Embryonic facial prominence (tissue), 1 donor: ENCODE results near the gene BRMS1.
"Not testable (repeated sequence)": the region's sequence is repeated elsewhere in the genome, so short reads cannot be mapped to it uniquely, and the experiment has no call there.

Experiments
- DNase-seq: peaks from one replicate; pipeline ENCODE4 v3.0.0-alpha.2; 2016; ENCODE audit errors: extremely low spot score

The BRMS1 gene, protein sequence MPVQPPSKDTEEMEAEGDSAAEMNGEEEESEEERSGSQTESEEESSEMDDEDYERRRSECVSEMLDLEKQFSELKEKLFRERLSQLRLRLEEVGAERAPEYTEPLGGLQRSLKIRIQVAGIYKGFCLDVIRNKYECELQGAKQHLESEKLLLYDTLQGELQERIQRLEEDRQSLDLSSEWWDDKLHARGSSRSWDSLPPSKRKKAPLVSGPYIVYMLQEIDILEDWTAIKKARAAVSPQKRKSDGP

DNA sequence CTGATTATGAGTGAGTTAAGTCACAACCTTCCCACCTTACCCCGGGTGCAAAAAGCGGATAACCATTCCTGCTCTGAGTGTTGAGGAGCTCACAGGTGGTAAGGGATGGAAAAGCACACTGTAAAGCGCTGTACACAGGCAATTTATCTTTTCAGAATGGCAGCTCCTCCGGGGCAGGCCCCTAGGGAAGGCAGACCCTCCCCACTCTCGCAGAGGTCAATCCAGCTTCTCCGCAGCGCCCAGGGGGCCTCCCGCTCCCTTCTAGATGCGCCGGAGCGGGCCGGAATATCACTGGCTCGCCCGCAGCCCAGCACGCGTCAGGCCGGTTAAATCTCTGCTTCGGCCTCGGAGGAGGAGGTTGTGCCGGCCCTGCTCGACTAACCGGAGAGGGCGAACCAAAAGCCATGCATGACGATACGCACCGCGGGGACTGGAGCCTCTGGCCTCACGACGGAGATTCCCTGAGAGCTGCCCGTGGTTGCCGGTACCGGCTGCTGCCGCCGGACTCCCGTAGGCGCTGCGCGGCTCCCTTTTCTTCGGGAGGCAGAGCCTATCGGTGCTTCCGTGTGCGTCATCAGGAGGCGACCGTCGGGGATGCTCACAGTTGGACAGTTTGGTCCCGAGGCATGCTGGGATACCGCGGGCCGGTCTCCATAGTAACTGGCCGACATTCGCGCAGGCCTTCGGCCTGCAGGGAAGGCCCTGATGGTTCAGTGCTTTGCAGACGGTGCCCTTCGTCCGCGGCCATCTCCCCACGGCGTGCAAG is at the start of gene BRMS1:
BRMS1 (minus strand) TSS at position 555 of the 766 bp plus-strand sequence. CDS start 2,870 bp downstream, outside the sequence.
- peak; percentile 93 for DNase-seq

DNA sequence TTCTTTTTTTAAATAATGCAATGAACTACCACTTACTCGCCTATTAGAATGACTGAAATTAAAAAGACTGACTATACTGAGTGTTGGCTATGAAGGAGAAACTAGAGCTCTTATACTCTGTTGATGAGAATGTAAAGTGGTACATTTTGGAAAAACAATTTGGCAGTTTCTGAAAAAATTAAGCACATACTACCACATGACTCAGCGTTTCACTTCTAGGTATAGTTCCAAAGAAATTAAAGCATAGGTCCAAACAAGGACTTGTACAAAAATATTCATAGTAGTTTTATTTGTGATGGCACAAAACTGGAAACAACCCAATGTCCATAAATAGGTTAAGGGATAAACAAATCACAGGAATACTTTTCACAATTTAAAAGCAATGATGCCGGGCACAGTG is 49.0 kb upstream of the BRMS1 start:
- no peak for DNase-seq

DNA sequence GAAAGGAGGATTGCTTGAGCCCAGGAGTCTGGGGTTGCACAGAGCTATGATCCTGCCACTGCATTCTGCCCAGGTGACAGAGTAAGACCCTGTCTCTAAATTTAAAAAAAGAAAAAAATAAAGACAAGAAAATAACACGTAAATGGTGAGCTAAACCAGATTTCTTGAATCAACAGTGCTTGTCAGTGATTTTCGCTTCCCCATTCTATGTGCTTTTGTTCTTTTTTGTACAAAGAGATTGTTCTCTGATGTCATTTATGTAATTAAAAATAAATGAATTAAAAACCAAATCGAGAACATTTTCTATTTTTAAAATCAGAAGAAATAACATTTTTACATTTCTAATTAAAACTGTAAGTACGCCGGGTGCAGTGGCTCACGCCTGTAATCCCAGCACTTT is 46.4 kb upstream of the BRMS1 start:
- DNase-seq, result no peak

DNA sequence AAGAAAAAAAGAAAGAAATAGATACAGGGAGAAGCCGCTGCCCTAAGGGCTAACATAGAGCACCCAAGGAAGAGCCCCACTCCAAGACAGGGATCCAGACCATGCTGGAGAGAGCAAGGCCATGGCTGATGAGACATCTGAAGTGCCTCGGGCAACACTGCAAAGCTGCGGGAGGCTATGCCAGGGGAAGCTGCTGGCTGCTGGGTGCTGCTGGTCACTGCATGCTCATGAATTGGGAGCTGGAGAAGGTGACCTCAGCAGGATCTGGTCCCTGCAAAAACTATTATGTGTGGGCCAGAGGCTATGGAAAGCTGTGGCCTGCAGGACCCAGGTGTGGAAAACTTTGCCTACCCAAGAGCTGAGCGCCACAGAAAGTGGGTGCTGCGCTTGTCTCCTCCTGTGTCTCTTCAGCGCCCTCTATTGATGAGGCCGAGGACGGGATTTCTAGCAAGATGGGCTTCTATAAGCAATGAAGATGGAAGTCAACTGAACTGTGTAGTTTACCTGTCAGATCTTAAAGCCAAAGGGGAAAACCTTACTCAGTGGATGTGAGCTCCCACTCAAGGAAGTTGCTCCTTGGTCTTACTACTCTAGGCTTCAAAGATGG is 44.0 kb upstream of the BRMS1 start:
- DNase-seq, result no peak

- peak; percentile 52 for DNase-seq
These were observed 41.5 kb upstream of the BRMS1 start for GRCh38 chr11:66386171-66387069.

DNA sequence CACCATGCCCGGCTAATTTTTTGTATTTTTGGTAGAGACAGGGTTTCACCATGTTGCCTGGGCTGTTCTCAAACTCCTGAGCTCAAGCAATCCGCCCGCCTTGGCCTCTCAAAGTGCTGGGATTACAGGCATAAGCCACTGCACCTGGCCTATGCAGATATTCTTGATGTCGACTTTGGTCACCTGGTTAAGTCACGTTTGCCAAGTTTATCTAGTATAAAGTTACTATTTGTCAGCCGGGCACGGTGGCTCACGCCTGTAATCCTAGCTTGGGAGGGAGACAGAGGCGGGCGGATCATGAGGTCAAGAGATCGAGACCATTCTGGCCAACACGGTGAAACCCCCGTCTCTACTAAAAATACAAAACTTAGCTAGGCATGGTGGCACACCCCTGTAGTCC is 39.4 kb upstream of the BRMS1 start:
- DNase-seq, result not testable (repeated sequence)

- DNase-seq, result not testable (repeated sequence)
These were observed 35.4 kb upstream of the BRMS1 start for GRCh38 chr11:66380264-66380663.

DNA sequence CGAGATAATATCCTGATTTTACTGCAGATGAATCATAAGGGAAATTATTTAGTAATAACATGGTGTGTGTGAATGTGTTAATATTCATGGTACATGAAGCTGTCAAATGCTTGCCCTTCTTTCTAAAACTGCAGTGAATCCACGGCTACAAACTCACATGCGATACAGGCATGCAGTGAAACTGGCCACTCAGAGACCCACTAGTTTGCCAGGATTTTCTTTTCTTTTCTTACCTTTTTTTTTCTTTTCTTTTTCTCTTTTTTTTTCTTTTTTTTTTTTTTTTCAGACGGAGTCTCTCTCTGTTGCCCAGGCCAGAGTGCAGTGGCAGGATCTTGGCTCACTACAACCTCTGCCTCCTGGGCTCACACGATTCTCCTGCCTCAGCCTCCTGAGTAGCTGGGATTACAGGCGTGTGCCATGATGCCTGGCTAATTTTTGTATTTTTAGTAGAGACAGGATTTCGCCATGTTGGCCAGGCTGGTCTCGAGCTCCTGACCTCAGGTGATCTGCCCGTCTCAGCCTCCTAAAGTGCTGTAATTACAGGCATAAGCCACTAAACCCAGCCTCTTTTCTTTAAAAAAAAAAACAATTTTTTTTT is 28.9 kb upstream of the BRMS1 start:
- DNase-seq, result not testable (repeated sequence)

- DNase-seq, result no peak
These were observed 28.4 kb upstream of the BRMS1 start for GRCh38 chr11:66373265-66373664.

GRCh38 chr11:66371627-66372415 is 26.9 kb upstream of the BRMS1 start, which contains the start of gene SLC29A2:
TSS of gene SLC29A2 (minus strand) at chr11:66371760. CDS start at chr11:66371591, 169 bp downstream.
- DNase-seq, result peak; percentile 9

DNA sequence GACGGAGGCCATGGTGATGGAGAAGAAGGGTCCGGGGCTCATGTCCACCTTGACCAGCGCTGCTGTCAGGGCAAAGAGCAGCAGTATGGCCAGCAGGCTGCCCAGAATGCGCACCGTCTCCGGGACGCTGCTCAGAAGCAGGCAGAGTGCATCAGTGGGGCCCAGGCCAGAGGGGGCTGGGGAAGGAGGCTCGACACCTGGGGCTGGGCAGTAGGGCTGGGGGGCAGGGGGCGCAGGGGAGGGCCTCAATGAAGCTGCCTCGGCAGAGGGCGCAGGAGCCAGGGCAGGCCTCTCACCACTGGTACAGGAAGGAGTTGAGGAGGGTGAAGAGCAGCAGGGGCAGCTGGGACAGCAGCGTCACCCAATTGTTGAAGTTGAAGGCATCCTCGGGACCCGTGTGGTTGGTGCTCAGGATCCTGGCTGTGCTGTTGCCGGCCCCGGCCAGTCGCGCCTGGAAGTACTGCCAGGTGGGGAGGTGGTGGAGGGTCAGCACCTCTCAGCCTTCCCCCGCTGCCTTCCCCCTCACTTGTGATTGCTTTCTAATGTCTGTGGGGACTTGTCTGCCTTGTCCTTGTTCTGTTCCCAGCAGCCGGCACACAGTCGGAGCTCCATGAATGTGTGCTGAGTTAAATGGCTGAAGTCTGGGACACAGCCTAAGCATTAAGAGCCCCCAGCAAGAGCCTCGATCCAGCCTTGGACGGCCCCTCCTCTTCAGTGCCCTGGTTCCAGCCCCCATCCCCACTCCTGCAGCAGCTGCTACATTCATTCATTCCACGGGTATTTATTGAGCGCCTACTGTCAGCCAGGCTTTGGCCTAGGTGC is 24.4 kb upstream of the BRMS1 start:
- no peak for DNase-seq

- no peak for DNase-seq
These were observed 23.6 kb upstream of the BRMS1 start for GRCh38 chr11:66368484-66368883.

DNA sequence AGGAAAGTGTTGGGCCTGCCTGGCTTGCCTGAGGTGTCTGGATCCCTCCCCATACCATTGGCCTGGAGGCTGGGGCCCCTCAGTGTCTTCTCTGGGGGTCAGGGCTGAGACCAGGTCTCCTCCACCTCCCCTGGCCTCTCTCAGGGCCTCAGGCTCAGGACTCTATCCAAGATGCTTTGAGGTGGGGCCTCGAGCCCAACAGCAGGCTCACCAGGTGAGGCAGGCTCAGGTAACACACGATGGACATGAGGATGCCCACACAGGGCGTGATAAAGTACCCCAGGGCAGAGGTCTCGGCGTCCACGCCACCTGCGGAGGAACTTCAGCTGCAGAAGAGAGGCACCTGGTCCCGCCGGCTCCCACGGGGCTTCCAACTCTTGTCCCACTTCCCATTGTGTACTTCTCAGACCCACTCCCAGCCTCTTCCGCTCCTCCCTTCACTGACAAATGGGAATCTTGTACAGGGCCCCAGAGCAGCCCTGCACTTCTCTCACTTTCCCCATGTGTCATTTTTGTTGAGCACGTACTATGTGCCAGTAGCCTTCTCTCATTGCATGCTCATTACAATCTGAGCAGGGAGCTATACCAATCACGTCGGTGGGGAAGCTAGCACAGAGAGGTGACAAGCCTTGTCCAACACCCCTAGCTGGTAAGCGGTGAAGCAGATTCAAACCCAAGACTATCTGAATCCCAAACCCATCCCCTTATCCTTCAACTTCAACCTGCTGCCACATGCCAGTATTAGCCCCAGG is 22.8 kb upstream of the BRMS1 start:
- DNase-seq, result no peak

DNA sequence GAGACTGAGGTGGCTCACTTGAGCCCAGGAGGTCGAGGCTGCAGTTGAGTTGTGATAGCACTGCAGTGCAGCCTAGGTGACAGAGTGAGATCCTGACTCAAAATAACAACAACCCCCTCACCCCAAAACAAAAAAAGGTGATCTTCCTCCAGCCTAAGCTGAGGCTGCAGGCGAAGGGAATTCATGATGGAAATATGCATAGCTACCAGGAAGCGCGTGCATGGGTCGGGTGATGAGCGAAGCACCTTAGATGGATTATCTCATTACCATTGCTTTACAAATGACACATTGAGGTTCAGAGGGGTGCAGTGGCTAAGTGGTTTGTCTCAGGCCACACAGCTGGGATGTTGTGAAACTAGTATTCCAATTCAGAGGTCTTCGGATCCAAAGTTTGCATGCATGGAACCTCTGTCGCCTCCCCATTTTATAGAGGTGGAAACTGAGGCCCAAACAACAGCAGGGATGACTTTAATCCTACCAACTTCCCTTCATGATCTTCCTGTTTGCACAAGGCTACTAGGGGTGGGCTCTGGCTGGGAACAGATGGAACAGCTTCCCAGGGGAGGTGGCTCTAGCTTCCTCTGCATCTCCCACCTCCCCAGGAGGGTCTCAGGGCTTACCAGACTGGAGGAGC is 22.1 kb upstream of the BRMS1 start:
- no peak for DNase-seq

- DNase-seq, result no peak
These were observed 21.1 kb upstream of the BRMS1 start for GRCh38 chr11:66365711-66366619.

DNA sequence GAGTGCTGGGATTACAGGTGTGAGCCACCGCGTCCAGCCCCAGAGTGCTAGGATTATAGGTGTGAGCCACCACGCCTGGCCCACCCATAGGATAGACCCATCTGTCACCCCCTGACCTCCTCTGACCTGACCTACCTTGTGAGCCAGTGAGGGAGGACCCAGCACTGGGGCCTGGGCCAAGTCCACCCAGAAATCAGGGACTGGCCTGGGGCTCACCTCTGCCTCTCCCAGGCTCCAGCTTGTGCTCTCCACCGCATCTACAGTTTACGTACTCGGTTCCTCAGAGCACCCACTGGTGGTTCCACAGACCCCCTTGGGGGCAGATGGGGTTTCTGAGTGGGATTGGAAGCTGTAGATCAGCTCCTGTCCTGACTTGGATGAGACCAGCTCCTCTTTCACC is 20.3 kb upstream of the BRMS1 start:
- no peak for DNase-seq

GRCh38 chr11:66363805-66364535 is 19.1 kb upstream of the BRMS1 start:
- DNase-seq, result no peak
